CD4-positive, CD25-positive, alpha-beta regulatory T cell (primary cell): ENCODE measurements around the gene CYP4X1. TPM values are rescaled to one million over a fixed set of nuclear protein-coding genes. Genes with fewer than 3 reads are reported as not detected.
"Not testable (repeated sequence)": the region's sequence is repeated elsewhere in the genome, so short reads cannot be mapped to it uniquely, and the experiment has no call there.

Experiments used
- ATAC-seq, 2 donors: fragments of 150-1000 bp; cut with Tn5 transposase; one replicate each; pipeline ENCODE4 v1.10.0; 2021; ENCODE audit warnings: low read depth in 2 of 2, moderate number of reproducible peaks in 2 of 2, moderate library complexity in 1 of 2
- DNase-seq, 3 donors: peaks; one replicate each; pipeline versions ENCODE4 v3.0.0 to v3.0.0-alpha.2; 2012 to 2022; ENCODE audit warnings: mixed read lengths in 1 of 3
- H3K27ac ChIP-seq: one replicate; pipeline ENCODE4 v1.7.0; 2013; ENCODE audit warnings: mild to moderate bottlenecking, low read length; ENCODE audit not compliant: insufficient read depth, poor library complexity, severe bottlenecking
- H3K27me3 ChIP-seq: one replicate; pipeline ENCODE4 v1.7.0; 2013; ENCODE audit warnings: low read length; ENCODE audit not compliant: control insufficient read depth, insufficient read depth
- H3K36me3 ChIP-seq: one replicate; pipeline ENCODE4 v1.7.0; 2013; ENCODE audit warnings: mild to moderate bottlenecking, low read length, moderate library complexity; ENCODE audit not compliant: control insufficient read depth, insufficient read depth
- H3K4me1 ChIP-seq: 2 replicates; pipeline ENCODE4 v1.7.0; 2013; ENCODE audit warnings: mild to moderate bottlenecking, low read length; ENCODE audit not compliant: insufficient read depth, control insufficient read depth, poor library complexity, severe bottlenecking
- H3K4me3 ChIP-seq: one replicate; pipeline ENCODE4 v1.7.0; 2013; ENCODE audit warnings: low read depth, mild to moderate bottlenecking, low read length, moderate library complexity
- H3K9me3 ChIP-seq, 2 experiments: 1 replicate in 1 of 2; 2 replicates in 1 of 2; pipeline ENCODE4 v1.7.0; 2013; ENCODE audit warnings: low read length in 2 of 2, mild to moderate bottlenecking in 1 of 2, moderate library complexity in 1 of 2; ENCODE audit not compliant: control insufficient read depth in 2 of 2
- H3K27ac Mint-ChIP-seq, 3 donors: one replicate each; pipeline ENCODE4 v1.8.0; 2020 to 2022; ENCODE audit warnings: mild to moderate bottlenecking in 3 of 3, mixed read lengths in 3 of 3, moderate library complexity in 2 of 3
- H3K27me3 Mint-ChIP-seq: one replicate; pipeline ENCODE4 v1.8.0; 2022; ENCODE audit warnings: mild to moderate bottlenecking, mixed read lengths
- H3K36me3 Mint-ChIP-seq: one replicate; pipeline ENCODE4 v1.8.0; 2020; ENCODE audit warnings: mixed read lengths
- H3K4me1 Mint-ChIP-seq, 4 donors: one replicate each; pipeline ENCODE4 v1.8.0; 2020 to 2022; ENCODE audit warnings: mixed read lengths in 4 of 4, mild to moderate bottlenecking in 1 of 4
- H3K4me3 Mint-ChIP-seq, 4 donors: one replicate each; pipeline ENCODE4 v1.8.0; 2020 to 2022; ENCODE audit warnings: mild to moderate bottlenecking in 4 of 4, mixed read lengths in 4 of 4, moderate library complexity in 3 of 4
- H3K9me3 Mint-ChIP-seq, 7 donors: one replicate each; pipeline ENCODE4 v1.8.0; 2020 to 2022; ENCODE audit warnings: mixed read lengths in 7 of 7, mild to moderate bottlenecking in 3 of 7, moderate library complexity in 2 of 7
- polyA plus RNA-seq, 4 donors: library from polyadenylated mRNA; unstranded; fragments of 300-500 nt; fragmentation: Illumina TruSeq; gene quantifications; one replicate each; pipeline ENCODE4 v1.2.3, GENCODE V29; 2021
- total RNA-seq: library from RNA; stranded (reverse); gene quantifications from one replicate; pipeline ENCODE4 v1.2.3, GENCODE V29; 2022

CYP4X1 gene
- total and polyA plus RNA-seq, 5 donors from 2014 or later, result not detected

DNA sequence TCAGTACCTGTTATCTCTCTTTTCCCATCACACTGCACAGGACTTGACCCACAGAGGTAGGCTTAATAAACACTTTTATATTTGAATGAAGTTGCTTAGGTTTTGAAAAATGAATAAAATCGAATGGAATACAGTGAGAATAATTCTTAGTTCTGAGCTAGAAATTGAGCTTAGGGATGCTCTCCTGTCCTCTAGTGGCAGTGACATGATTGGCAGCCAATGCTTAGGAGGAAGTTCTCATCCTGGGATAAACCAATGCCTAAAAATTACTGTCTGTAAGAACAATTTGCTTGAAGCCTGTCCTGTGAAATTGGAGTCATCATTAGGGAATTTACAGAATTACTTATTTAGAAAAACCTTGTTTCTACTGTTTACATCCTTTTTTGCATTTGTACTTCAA, 21.3 kb upstream of the CYP4X1 start:
- no peaks in the 10 kb centered on the region for H3K36me3 Mint-ChIP-seq
- H3K4me3 Mint-ChIP-seq, result no peak overlapping the region
- H3K27ac Mint-ChIP-seq, result no peak overlapping the region
- ATAC-seq, result no peak
- peaks cover 0 to 2% (median 0%) of the 10 kb centered on the region in 7 donors for H3K9me3 Mint-ChIP-seq
- H3K27ac ChIP-seq, result no peak overlapping the region
- no peak overlapping the region for H3K4me3 ChIP-seq
- H3K36me3 ChIP-seq, result no peaks in the 10 kb centered on the region
- DNase-seq, result no peak
- H3K4me1 ChIP-seq, result no peaks in the 10 kb centered on the region
- H3K27me3 ChIP-seq, result peaks cover 9% of the 10 kb centered on the region
- no peaks in the 10 kb centered on the region for H3K9me3 ChIP-seq
- peaks cover 18% of the 10 kb centered on the region for H3K27me3 Mint-ChIP-seq
- no peaks in the 10 kb centered on the region for H3K4me1 Mint-ChIP-seq

DNA sequence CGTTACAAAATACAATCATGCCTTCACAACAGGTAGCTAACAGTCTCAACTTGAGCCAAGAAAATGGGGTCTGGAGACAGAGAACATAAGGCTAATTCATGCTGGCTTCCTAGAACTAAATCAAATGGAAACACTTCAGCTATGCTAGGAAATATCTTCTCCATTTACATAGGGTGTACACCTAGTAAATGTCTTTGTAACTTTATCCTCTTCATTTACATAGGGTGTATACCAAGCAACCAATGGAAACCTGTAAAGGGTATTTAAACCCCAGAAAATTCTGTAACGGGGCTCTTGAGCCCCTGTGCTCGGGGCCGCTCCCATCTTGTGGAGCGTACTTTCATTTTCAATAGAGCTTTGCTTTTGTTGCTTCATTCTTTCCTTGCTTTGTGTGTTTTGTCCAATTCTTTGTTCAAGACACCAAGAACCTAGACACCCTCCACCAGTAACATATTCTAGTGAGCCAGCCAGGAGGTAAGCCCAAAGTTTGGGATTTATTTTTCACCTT, 19.5 kb upstream of the CYP4X1 start:
- Histone ChIP-seq H3K27ac (no peak overlapping the region), H3K9me3 (no peaks in the 10 kb centered on the region), H3K36me3 (no peaks in the 10 kb centered on the region), H3K27me3 (peaks cover 8% of the 10 kb centered on the region), H3K4me3 (no peak overlapping the region), H3K4me1 (no peaks in the 10 kb centered on the region)
- ATAC-seq (no peak), DNase-seq (no peak)
- Mint-ChIP-seq H3K4me3 (no peak overlapping the region), H3K27me3 (peaks cover 13% of the 10 kb centered on the region), H3K27ac (no peak overlapping the region), H3K9me3 (peaks cover 0 to 2% (median 0%) of the 10 kb centered on the region in 7 donors), H3K36me3 (no peaks in the 10 kb centered on the region), H3K4me1 (no peaks in the 10 kb centered on the region)

DNA sequence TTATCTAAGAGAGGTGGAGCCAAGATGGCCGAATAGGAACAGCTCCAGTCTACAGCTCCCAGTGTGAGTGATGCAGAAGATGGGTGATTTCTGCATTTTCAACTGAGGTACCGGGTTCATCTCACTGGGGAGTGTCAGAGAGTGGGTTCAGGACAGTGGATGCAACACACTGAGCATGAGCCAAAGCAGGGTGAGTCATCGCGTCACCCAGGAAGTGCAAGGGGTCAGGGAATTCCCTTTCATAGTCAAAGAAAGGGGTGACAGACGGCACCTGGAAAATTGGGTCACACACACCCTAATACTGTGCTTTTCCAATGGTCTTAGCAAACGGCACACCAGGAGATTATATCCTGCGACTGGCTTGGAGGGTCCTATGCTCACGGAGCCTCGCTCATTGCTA, 17.0 kb upstream of the CYP4X1 start:
- not testable (repeated sequence) for H3K4me1 ChIP-seq, H3K27ac ChIP-seq, ATAC-seq, H3K36me3 Mint-ChIP-seq, H3K27me3 Mint-ChIP-seq, H3K9me3 ChIP-seq, H3K27ac Mint-ChIP-seq, H3K4me3 ChIP-seq, H3K4me3 Mint-ChIP-seq, H3K9me3 Mint-ChIP-seq, DNase-seq, H3K4me1 Mint-ChIP-seq, H3K27me3 ChIP-seq, H3K36me3 ChIP-seq

DNA sequence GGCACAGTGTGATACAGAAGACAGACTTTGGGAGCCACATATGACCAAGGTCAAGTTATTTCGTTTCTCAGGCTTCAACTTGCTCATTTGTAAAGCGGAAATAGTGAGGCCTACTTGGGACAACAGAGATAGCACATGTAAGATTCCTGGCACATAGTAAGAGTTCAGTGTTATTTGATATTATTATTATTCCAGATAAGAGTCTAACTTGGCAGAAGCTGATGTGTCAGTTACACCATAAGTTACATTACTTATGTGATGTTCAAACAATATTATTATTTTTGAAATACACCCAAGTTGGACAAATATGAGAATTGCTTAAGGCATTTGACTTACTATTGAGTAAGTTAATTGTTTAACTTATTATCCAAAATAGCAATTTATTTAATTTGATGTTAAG, 10.2 kb upstream of the CYP4X1 start:
- no peak overlapping the region for H3K27ac ChIP-seq
- DNase-seq (no peak), ATAC-seq (no peak)
- H3K4me1 ChIP-seq, result no peaks in the 10 kb centered on the region
- H3K9me3 Mint-ChIP-seq, result peaks cover 0 to 3% (median 0%) of the 10 kb centered on the region in 7 donors
- H3K36me3 ChIP-seq, result no peaks in the 10 kb centered on the region
- H3K4me3 ChIP-seq, result no peak overlapping the region
- peaks cover 10% of the 10 kb centered on the region for H3K27me3 Mint-ChIP-seq
- H3K27me3 ChIP-seq, result no peaks in the 10 kb centered on the region
- H3K9me3 ChIP-seq, result no peaks in the 10 kb centered on the region
- no peak overlapping the region for H3K4me3 Mint-ChIP-seq
- H3K36me3 Mint-ChIP-seq, result no peaks in the 10 kb centered on the region
- no peak overlapping the region for H3K27ac Mint-ChIP-seq
- no peaks in the 10 kb centered on the region for H3K4me1 Mint-ChIP-seq

DNA sequence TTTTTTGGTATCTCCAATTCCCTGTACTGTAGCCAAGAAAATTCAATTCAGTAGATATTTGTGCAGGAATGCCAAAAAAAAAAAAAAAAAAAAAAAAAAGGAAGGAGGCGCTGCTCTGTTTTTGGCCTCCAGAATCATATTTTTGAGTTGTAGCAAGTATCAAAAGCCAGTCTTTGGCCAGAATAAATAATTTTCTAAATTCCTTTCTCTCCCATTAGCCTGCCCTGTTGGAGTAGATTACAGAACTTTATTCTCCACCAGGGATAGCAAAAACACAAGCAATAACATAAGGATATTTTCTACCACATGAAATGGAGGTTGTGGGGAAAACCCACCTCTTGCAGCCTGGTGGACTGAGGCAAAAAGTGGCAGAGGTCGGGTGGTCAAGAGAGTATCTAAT, 2.4 kb upstream of the CYP4X1 start:
- Mint-ChIP-seq H3K9me3 (peaks cover 0 to 3% (median 0%) of the 10 kb centered on the region in 7 donors), H3K27me3 (peaks cover 21% of the 10 kb centered on the region), H3K4me1 (no peaks in the 10 kb centered on the region), H3K4me3 (no peak overlapping the region), H3K36me3 (no peaks in the 10 kb centered on the region), H3K27ac (no peak overlapping the region)
- H3K36me3 ChIP-seq, result no peaks in the 10 kb centered on the region
- no peak overlapping the region for H3K4me3 ChIP-seq
- no peak overlapping the region for H3K27ac ChIP-seq
- no peaks in the 10 kb centered on the region for H3K4me1 ChIP-seq
- no peaks in the 10 kb centered on the region for H3K9me3 ChIP-seq
- H3K27me3 ChIP-seq, result peaks cover 10% of the 10 kb centered on the region
- ATAC-seq (no peak), DNase-seq (no peak)

DNA sequence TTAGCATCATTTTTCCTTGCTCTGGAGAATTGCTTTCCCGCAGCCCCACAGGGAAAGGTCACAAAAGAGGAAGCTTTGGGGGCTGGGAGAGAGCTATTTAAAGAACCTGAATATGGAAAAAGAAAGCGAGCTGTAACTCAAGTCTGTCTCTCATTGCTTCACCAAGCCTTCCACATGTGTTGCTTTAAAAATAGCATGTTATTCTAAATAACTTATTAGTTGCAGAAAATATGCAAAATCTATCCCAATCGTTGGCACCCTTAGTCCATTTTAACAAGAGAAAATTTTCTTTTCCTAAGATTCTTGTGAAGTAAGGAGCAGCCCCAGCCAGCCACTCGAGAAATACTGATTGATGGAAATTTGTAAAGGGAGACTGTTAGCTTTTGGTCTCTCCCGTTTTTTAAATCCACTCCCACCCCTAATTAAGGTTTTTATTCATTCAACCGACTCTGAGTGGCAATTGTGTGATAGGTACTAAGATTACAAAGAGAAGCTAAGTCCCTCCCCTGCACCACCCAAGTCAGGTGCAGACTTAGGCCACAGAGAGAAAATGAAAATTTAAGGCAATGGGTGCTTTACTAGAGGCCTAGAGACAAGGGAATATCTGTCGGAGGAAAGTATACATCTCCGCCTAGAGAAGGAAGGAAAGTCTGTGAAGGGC, 802 bp downstream of the CYP4X1 start:
- H3K4me3 Mint-ChIP-seq, result no peak overlapping the region
- no peak overlapping the region for H3K27ac ChIP-seq
- no peaks in the 10 kb centered on the region for H3K4me1 Mint-ChIP-seq
- H3K36me3 Mint-ChIP-seq, result no peaks in the 10 kb centered on the region
- peaks cover 29% of the 10 kb centered on the region for H3K27me3 Mint-ChIP-seq
- peaks cover 0 to 3% (median 0%) of the 10 kb centered on the region in 7 donors for H3K9me3 Mint-ChIP-seq
- H3K27ac Mint-ChIP-seq, result no peak overlapping the region
- no peaks in the 10 kb centered on the region for H3K36me3 ChIP-seq
- DNase-seq, result no peak
- ATAC-seq, result no peak
- no peak overlapping the region for H3K4me3 ChIP-seq
- H3K27me3 ChIP-seq, result peaks cover 10% of the 10 kb centered on the region
- no peaks in the 10 kb centered on the region for H3K9me3 ChIP-seq
- no peaks in the 10 kb centered on the region for H3K4me1 ChIP-seq

DNA sequence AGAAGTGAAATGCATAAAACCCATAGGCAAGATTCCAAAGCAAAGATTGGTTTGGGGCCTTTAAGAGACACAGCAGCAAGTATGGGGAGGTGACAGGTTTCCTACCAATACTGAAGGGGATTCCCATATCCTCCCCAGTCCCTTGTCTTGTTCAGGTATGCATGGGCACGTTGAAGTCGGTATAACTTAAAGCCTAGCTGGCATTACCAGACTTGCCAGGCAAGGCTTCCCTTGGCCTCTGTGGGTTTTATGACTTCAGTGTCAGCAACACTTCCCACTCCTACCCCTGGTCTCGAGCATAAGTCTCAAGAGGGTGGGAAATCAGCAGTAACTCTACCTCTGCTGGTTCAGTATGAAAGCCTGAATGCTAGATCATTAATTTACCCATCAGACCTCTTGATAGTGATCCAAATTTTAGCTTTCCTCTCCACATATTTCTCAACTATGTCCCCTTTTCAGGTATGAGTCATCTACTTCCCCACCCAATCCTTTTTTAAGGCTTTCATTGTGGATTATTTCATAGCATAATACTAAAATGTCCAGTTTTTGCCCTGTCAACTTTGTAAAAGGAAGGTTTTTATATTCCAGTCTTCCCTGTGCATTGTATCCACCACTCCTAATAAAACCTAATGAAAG, 6.8 kb downstream of the CYP4X1 start:
- H3K27ac ChIP-seq, result no peak overlapping the region
- DNase-seq, result no peak
- no peaks in the 10 kb centered on the region for H3K4me1 Mint-ChIP-seq
- H3K4me3 ChIP-seq, result no peak overlapping the region
- H3K36me3 Mint-ChIP-seq, result no peaks in the 10 kb centered on the region
- H3K4me1 ChIP-seq, result no peaks in the 10 kb centered on the region
- H3K27me3 Mint-ChIP-seq, result peaks cover 27% of the 10 kb centered on the region
- no peak for ATAC-seq
- no peaks in the 10 kb centered on the region for H3K9me3 ChIP-seq
- no peak overlapping the region for H3K27ac Mint-ChIP-seq
- H3K27me3 ChIP-seq, result no peaks in the 10 kb centered on the region
- no peaks in the 10 kb centered on the region for H3K36me3 ChIP-seq
- peaks cover 0 to 3% (median 0%) of the 10 kb centered on the region in 7 donors for H3K9me3 Mint-ChIP-seq
- H3K4me3 Mint-ChIP-seq, result no peak overlapping the region

DNA sequence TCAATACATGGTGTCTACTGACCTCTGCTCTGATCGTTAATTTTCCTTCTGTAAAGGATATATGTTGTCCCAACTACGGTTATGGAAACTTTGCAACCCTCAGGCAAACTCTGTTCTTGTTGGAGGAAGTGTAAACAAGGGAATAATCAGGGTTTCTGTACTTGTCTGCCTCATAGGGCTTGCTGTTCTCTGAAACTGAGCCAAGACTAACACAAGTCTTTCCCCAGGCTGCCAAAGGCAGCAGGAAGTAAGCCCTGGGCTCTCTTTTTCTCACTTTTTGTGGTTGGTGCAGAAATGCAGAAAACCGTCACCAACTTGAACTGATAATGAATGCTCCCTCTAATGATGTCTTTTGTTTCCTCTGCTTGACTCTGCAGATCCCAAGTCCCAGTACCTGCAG, 7.6 kb downstream of the CYP4X1 start:
- no peaks in the 10 kb centered on the region for H3K9me3 ChIP-seq
- no peaks in the 10 kb centered on the region for H3K27me3 ChIP-seq
- H3K27me3 Mint-ChIP-seq, result peaks cover 26% of the 10 kb centered on the region
- no peak overlapping the region for H3K4me3 Mint-ChIP-seq
- ATAC-seq, result no peak
- H3K27ac ChIP-seq, result no peak overlapping the region
- no peak overlapping the region for H3K27ac Mint-ChIP-seq
- no peaks in the 10 kb centered on the region for H3K36me3 Mint-ChIP-seq
- H3K4me1 Mint-ChIP-seq, result no peaks in the 10 kb centered on the region
- no peaks in the 10 kb centered on the region for H3K4me1 ChIP-seq
- H3K36me3 ChIP-seq, result no peaks in the 10 kb centered on the region
- DNase-seq, result no peak
- no peak overlapping the region for H3K4me3 ChIP-seq
- H3K9me3 Mint-ChIP-seq, result peaks cover 0 to 3% (median 0%) of the 10 kb centered on the region in 7 donors
